ENCODE measurements around the gene HBG2. TPM values are rescaled to one million over a fixed set of nuclear protein-coding genes. Genes with fewer than 3 reads are reported as not detected.

HBG2 gene
- total and polyA plus RNA-seq, 9 of the 15 experiments (the other 6 are each of a cell fraction or from before 2014, with no cell fraction given): 1,626 to 58,619 (median 10,515) TPM

DNA sequence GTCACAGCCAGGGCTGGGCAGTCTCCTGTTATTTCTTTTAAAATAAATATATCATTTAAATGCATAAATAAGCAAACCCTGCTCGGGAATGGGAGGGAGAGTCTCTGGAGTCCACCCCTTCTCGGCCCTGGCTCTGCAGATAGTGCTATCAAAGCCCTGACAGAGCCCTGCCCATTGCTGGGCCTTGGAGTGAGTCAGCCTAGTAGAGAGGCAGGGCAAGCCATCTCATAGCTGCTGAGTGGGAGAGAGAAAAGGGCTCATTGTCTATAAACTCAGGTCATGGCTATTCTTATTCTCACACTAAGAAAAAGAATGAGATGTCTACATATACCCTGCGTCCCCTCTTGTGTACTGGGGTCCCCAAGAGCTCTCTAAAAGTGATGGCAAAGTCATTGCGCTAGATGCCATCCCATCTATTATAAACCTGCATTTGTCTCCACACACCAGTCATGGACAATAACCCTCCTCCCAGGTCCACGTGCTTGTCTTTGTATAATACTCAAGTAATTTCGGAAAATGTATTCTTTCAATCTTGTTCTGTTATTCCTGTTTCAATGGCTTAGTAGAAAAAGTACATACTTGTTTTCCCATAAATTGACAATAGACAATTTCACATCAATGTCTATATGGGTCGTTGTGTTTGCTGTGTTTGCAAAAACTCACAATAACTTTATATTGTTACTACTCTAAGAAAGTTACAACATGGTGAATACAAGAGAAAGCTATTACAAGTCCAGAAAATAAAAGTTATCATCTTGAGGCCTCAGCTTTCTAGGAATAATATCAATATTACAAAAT lies 33.7 kb upstream of the HBG2 start (continued):
- TF ChIP-seq, protein P1, sequence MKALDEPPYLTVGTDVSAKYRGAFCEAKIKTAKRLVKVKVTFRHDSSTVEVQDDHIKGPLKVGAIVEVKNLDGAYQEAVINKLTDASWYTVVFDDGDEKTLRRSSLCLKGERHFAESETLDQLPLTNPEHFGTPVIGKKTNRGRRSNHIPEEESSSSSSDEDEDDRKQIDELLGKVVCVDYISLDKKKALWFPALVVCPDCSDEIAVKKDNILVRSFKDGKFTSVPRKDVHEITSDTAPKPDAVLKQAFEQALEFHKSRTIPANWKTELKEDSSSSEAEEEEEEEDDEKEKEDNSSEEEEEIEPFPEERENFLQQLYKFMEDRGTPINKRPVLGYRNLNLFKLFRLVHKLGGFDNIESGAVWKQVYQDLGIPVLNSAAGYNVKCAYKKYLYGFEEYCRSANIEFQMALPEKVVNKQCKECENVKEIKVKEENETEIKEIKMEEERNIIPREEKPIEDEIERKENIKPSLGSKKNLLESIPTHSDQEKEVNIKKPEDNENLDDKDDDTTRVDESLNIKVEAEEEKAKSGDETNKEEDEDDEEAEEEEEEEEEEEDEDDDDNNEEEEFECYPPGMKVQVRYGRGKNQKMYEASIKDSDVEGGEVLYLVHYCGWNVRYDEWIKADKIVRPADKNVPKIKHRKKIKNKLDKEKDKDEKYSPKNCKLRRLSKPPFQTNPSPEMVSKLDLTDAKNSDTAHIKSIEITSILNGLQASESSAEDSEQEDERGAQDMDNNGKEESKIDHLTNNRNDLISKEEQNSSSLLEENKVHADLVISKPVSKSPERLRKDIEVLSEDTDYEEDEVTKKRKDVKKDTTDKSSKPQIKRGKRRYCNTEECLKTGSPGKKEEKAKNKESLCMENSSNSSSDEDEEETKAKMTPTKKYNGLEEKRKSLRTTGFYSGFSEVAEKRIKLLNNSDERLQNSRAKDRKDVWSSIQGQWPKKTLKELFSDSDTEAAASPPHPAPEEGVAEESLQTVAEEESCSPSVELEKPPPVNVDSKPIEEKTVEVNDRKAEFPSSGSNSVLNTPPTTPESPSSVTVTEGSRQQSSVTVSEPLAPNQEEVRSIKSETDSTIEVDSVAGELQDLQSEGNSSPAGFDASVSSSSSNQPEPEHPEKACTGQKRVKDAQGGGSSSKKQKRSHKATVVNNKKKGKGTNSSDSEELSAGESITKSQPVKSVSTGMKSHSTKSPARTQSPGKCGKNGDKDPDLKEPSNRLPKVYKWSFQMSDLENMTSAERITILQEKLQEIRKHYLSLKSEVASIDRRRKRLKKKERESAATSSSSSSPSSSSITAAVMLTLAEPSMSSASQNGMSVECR (CRISPR knock-in tag; IDR thresholded peaks at IDR 0.05): no peak
- TF ChIP-seq, protein P2, sequence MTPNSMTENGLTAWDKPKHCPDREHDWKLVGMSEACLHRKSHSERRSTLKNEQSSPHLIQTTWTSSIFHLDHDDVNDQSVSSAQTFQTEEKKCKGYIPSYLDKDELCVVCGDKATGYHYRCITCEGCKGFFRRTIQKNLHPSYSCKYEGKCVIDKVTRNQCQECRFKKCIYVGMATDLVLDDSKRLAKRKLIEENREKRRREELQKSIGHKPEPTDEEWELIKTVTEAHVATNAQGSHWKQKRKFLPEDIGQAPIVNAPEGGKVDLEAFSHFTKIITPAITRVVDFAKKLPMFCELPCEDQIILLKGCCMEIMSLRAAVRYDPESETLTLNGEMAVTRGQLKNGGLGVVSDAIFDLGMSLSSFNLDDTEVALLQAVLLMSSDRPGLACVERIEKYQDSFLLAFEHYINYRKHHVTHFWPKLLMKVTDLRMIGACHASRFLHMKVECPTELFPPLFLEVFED (CRISPR knock-in tag; conservative IDR thresholded peaks at IDR 0.05): no peak
- TF ChIP-seq ZKSCAN3 (CRISPR knock-in tag; IDR thresholded peaks at IDR 0.05) (no peak), HOXB6 (CRISPR knock-in tag; IDR thresholded peaks at IDR 0.05; ENCODE audit: borderline replicate concordance) (no peak), TRIM28 (IDR thresholded peaks at IDR 0.05) (no peak), SRSF9 (IDR thresholded peaks at IDR 0.05; ENCODE audit: borderline replicate concordance, low read depth, low read length) (no peak), TBP (optimal IDR thresholded peaks at IDR 0.05; ENCODE audit: low read depth, low read length) (peak; percentile 33), IRF2 (CRISPR knock-in tag; IDR thresholded peaks at IDR 0.05) (no peak), ZNF347 (CRISPR knock-in tag; IDR thresholded peaks at IDR 0.05; ENCODE audit: low read depth) (no peak), NR1H2 (CRISPR knock-in tag; IDR thresholded peaks at IDR 0.05) (no peak)
- TF ChIP-seq, protein P3, sequence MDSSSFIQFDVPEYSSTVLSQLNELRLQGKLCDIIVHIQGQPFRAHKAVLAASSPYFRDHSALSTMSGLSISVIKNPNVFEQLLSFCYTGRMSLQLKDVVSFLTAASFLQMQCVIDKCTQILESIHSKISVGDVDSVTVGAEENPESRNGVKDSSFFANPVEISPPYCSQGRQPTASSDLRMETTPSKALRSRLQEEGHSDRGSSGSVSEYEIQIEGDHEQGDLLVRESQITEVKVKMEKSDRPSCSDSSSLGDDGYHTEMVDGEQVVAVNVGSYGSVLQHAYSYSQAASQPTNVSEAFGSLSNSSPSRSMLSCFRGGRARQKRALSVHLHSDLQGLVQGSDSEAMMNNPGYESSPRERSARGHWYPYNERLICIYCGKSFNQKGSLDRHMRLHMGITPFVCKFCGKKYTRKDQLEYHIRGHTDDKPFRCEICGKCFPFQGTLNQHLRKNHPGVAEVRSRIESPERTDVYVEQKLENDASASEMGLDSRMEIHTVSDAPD (CRISPR knock-in tag; IDR thresholded peaks at IDR 0.05): no peak
- TF ChIP-seq, protein P4, sequence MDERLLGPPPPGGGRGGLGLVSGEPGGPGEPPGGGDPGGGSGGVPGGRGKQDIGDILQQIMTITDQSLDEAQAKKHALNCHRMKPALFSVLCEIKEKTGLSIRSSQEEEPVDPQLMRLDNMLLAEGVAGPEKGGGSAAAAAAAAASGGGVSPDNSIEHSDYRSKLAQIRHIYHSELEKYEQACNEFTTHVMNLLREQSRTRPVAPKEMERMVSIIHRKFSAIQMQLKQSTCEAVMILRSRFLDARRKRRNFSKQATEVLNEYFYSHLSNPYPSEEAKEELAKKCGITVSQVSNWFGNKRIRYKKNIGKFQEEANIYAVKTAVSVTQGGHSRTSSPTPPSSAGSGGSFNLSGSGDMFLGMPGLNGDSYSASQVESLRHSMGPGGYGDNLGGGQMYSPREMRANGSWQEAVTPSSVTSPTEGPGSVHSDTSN (CRISPR knock-in tag; IDR thresholded peaks at IDR 0.05; ENCODE audit: low read depth): no peak
- TF ChIP-seq, protein P4 (tag; conservative IDR thresholded peaks at IDR 0.05; ENCODE audit: low read depth): peak; percentile 27; the same call in 1 of the 2 replicates
